Pancreas (tissue), 10 donors: Measurements from ENCODE around the gene MORF4L1. TPM values are rescaled to one million over a fixed set of nuclear protein-coding genes. Genes with fewer than 3 reads are reported as not detected.
A peak's percentile ranks its signal among the peaks of the same experiment; 100 is the strongest.

Experiments used
- ATAC-seq, 4 donors: fragments of 200-7000 bp; cut with Tn5 transposase; one replicate each; pipeline versions ENCODE4 v1.8.0 to v1.9.1; 2020; ENCODE audit warnings: mild to moderate bottlenecking in 4 of 4, moderate library complexity in 4 of 4
- DNase-seq, 6 donors: peaks; one replicate each; pipeline ENCODE4 v3.0.0-alpha.2; 2020
- FAIRE-seq: peaks from 2 replicates; lab custom pipeline; 2012; peaks lifted over from hg19 to GRCh38; lab: Jason Lieb, UNC
- H3K27ac ChIP-seq, 4 donors: fragments of 200-600 bp; sonication (generic); 1 replicate in 3 of 4; 2 replicates in 1 of 4; pipeline versions ENCODE4 v1.5.0 to v1.8.0; 2020
- H3K27me3 ChIP-seq, 4 donors: fragments of 200-600 bp; one replicate each; pipeline ENCODE4 v1.8.0; 2021
- H3K36me3 ChIP-seq, 3 donors: fragments of 200-600 bp; sonication (generic) in 1 of 3; one replicate each; pipeline versions ENCODE4 v1.5.0 to v1.8.0; 2020 to 2021
- H3K4me1 ChIP-seq, 3 donors: fragments of 200-600 bp; one replicate each; pipeline ENCODE4 v1.8.0; 2021
- H3K4me3 ChIP-seq, 4 donors: fragments of 200-600 bp; sonication (generic) in 2 of 4; one replicate each; pipeline versions ENCODE4 v1.5.0 to v1.8.0; 2020 to 2021
- H3K9me3 ChIP-seq, 4 donors: fragments of 200-600 bp; one replicate each; pipeline ENCODE4 v1.8.0; 2021
- WGBS, 2 donors: extraction: QIAGEN DNeasy Blood & Tissue Kit; methylation state at CpG; one replicate each; pipeline ENCODE4 v1.1.7; 2013; 5-methylcytosine and 5-hydroxymethylcytosine counted together
- intact Hi-C, 3 donors: fragments of 100-400 bp; cut with DNase I; formaldehyde crosslinking; loops; one replicate each; pipeline versions ENCODE4 v1.11.1 to v1.14.2; 2022
- polyA plus RNA-seq, 2 donors: library from polyadenylated mRNA; stranded (reverse); fragments of 200-250 nt; gene quantifications; one replicate each; pipeline ENCODE4 v1.2.3, GENCODE V29; 2013
- total RNA-seq, 6 donors: library from RNA; stranded (reverse); fragmentation: NEBNext Ultra II Directional in 4 of 6; extraction: Animal tissue kit (Norgen Biotek cat#: 25700) in 4 of 6; gene quantifications; one replicate each; pipeline versions ENCODE4 v1.2.1 to v1.2.4, GENCODE V29; 2021 to 2023
- TF ChIP-seq, protein P1 (sequence below), 4 donors: fragments of 200-600 bp; sonication (generic) in 3 of 4; IDR thresholded peaks; one replicate each; pipeline versions ENCODE4 v1.5.0 to v1.8.0; 2021; ENCODE audit warnings: antibody characterized with exemption in 4 of 4
- donor health status: healthy with polysubstance abuse.
- donor health status: DM: no; HTN: no; CAD: no; lungs with moderate emphysema.
- donor health status: DM: no; HTN: no; CAD: no.
- donor health status: control.
- donor health status: control.
- donor health status: Bipolar disorder and iron deficiency.
- donor health status: DM: yes; HTN: yes; CAD: no.
- donor health status: DM: no; HTN: no; CAD: no.
- donor health status: DM: no; HTN: no; CAD: no.
- donor health status: DM: yes; HTN: yes; CAD: no.

MORF4L1 gene
- total and polyA plus RNA-seq, 8 donors, result 55.0 to 149 (median 90.4) TPM

- H3K36me3 ChIP-seq, result no peaks in the 10 kb centered on the region
- no peaks in the 10 kb centered on the region for H3K4me1 ChIP-seq
- no peak overlapping the region for H3K27ac ChIP-seq
- intact Hi-C loops, result no loop called here
- FAIRE-seq (no peak), ATAC-seq (no peak), DNase-seq (no peak)
- 90 to 94% methylated on average over 2 of the region's 2 CpGs for WGBS, 2 donors
- no peak overlapping the region for H3K4me3 ChIP-seq
- TF ChIP-seq, protein P1, sequence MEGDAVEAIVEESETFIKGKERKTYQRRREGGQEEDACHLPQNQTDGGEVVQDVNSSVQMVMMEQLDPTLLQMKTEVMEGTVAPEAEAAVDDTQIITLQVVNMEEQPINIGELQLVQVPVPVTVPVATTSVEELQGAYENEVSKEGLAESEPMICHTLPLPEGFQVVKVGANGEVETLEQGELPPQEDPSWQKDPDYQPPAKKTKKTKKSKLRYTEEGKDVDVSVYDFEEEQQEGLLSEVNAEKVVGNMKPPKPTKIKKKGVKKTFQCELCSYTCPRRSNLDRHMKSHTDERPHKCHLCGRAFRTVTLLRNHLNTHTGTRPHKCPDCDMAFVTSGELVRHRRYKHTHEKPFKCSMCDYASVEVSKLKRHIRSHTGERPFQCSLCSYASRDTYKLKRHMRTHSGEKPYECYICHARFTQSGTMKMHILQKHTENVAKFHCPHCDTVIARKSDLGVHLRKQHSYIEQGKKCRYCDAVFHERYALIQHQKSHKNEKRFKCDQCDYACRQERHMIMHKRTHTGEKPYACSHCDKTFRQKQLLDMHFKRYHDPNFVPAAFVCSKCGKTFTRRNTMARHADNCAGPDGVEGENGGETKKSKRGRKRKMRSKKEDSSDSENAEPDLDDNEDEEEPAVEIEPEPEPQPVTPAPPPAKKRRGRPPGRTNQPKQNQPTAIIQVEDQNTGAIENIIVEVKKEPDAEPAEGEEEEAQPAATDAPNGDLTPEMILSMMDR (IDR thresholded peaks at IDR 0.05), result no peak
- H3K9me3 ChIP-seq, result no peaks in the 10 kb centered on the region
- no peaks in the 10 kb centered on the region for H3K27me3 ChIP-seq
These were observed 22.3 kb upstream of the MORF4L1 start for GRCh38 chr15:78850352-78850751.

GRCh38 chr15:78850941-78851755 lies 21.5 kb upstream of the MORF4L1 start:
- no peaks in the 10 kb centered on the region for H3K27me3 ChIP-seq
- intact Hi-C loops, result no loop called here
- FAIRE-seq, result no peak
- no peaks in the 10 kb centered on the region for H3K4me1 ChIP-seq
- H3K9me3 ChIP-seq, result no peaks in the 10 kb centered on the region
- TF ChIP-seq, protein P1 (IDR thresholded peaks at IDR 0.05), result no peak
- H3K27ac ChIP-seq, result no peak overlapping the region
- H3K36me3 ChIP-seq, result no peaks in the 10 kb centered on the region
- no peak overlapping the region for H3K4me3 ChIP-seq
- no peak for DNase-seq
- peak in 1 of 4 donors; percentile 55 for ATAC-seq
- 34 to 35% methylated on average over 6 of the region's 6 CpGs for WGBS, 2 donors

- intact Hi-C loops, result no loop called here
- no peak for FAIRE-seq
- no peak for ATAC-seq
- Histone ChIP-seq H3K4me3 (no peak overlapping the region), H3K4me1 (no peaks in the 10 kb centered on the region), H3K9me3 (no peaks in the 10 kb centered on the region), H3K27ac (no peak overlapping the region), H3K36me3 (no peaks in the 10 kb centered on the region), H3K27me3 (no peaks in the 10 kb centered on the region)
- no peak for DNase-seq
- 92 to 97% methylated on average over 6 of the region's 6 CpGs for WGBS, 2 donors
- TF ChIP-seq, protein P1 (IDR thresholded peaks at IDR 0.05), result no peak
These were observed 19.2 kb upstream of the MORF4L1 start for GRCh38 chr15:78853500-78853899.

- no peak overlapping the region for H3K4me3 ChIP-seq
- no peak for ATAC-seq
- no peak for DNase-seq
- no peaks in the 10 kb centered on the region for H3K4me1 ChIP-seq
- intact Hi-C loops, result no loop called here
- no peaks in the 10 kb centered on the region for H3K36me3 ChIP-seq
- no peak overlapping the region for H3K27ac ChIP-seq
- no peaks in the 10 kb centered on the region for H3K9me3 ChIP-seq
- TF ChIP-seq, protein P1 (IDR thresholded peaks at IDR 0.05), result no peak
- WGBS, 2 donors, result 81 to 92% methylated on average over 2 of the region's 2 CpGs
- FAIRE-seq, result no peak
- no peaks in the 10 kb centered on the region for H3K27me3 ChIP-seq
These were observed 17.8 kb upstream of the MORF4L1 start for GRCh38 chr15:78854833-78855372.

- ATAC-seq (no peak), FAIRE-seq (no peak), DNase-seq (no peak)
- no peak overlapping the region for H3K4me3 ChIP-seq
- 63 to 69% methylated on average over 4 of the region's 4 CpGs for WGBS, 2 donors
- H3K4me1 ChIP-seq, result no peaks in the 10 kb centered on the region
- H3K27ac ChIP-seq, result no peak overlapping the region
- H3K36me3 ChIP-seq, result no peaks in the 10 kb centered on the region
- intact Hi-C loops, result no loop called here
- TF ChIP-seq, protein P1 (IDR thresholded peaks at IDR 0.05), result no peak
- H3K27me3 ChIP-seq, result no peaks in the 10 kb centered on the region
- H3K9me3 ChIP-seq, result no peaks in the 10 kb centered on the region
These were observed 16.9 kb upstream of the MORF4L1 start for GRCh38 chr15:78855746-78856145.
